PFSK-1 (cell line): ENCODE data around the gene ATP10A.

Experiments used
- FOXP2 ChIP-seq: optimal IDR thresholded peaks from 2 replicates; pipeline ENCODE3; 2011; ENCODE audit warnings: borderline replicate concordance, control low read depth, inconsistent platforms; ENCODE audit not compliant: insufficient read depth; ENCODE audit errors: extremely low read length, extremely low read depth
- POLR2AphosphoS5 ChIP-seq: IDR thresholded peaks from 2 replicates; pipeline ENCODE4 v1.6.1; 2012; ENCODE audit warnings: low read depth, mild to moderate bottlenecking, control low read depth, low read length, moderate library complexity
- SIN3A ChIP-seq: IDR thresholded peaks from 2 replicates; pipeline ENCODE4 v1.6.1; 2012; ENCODE audit warnings: mild to moderate bottlenecking, low read length, moderate library complexity, borderline replicate concordance; ENCODE audit not compliant: insufficient read depth
- TAF1 ChIP-seq: IDR thresholded peaks from 2 replicates; pipeline ENCODE4 v1.6.1; 2012; ENCODE audit warnings: low read length, control low read depth, borderline replicate concordance; ENCODE audit not compliant: insufficient read depth
- TF ChIP-seq, protein P1 (sequence below), 2 experiments: IDR thresholded peaks; 2 replicates each; pipeline versions ENCODE4 v1.6.1 to v1.8.0; 2011 to 2012; ENCODE audit warnings: low read depth in 2 of 2, low read length in 2 of 2, control low read depth in 1 of 2, inconsistent platforms in 1 of 2, mild to moderate bottlenecking in 1 of 2, moderate library complexity in 1 of 2; ENCODE audit not compliant: insufficient read depth in 1 of 2

The ATP10A gene

GRCh38 chr15:25884370-25884769 is 21.2 kb upstream of the ATP10A start:
- TF ChIP-seq FOXP2 = no peak
- no peak for TF ChIP-seq POLR2AphosphoS5
- TF ChIP-seq, protein P1, sequence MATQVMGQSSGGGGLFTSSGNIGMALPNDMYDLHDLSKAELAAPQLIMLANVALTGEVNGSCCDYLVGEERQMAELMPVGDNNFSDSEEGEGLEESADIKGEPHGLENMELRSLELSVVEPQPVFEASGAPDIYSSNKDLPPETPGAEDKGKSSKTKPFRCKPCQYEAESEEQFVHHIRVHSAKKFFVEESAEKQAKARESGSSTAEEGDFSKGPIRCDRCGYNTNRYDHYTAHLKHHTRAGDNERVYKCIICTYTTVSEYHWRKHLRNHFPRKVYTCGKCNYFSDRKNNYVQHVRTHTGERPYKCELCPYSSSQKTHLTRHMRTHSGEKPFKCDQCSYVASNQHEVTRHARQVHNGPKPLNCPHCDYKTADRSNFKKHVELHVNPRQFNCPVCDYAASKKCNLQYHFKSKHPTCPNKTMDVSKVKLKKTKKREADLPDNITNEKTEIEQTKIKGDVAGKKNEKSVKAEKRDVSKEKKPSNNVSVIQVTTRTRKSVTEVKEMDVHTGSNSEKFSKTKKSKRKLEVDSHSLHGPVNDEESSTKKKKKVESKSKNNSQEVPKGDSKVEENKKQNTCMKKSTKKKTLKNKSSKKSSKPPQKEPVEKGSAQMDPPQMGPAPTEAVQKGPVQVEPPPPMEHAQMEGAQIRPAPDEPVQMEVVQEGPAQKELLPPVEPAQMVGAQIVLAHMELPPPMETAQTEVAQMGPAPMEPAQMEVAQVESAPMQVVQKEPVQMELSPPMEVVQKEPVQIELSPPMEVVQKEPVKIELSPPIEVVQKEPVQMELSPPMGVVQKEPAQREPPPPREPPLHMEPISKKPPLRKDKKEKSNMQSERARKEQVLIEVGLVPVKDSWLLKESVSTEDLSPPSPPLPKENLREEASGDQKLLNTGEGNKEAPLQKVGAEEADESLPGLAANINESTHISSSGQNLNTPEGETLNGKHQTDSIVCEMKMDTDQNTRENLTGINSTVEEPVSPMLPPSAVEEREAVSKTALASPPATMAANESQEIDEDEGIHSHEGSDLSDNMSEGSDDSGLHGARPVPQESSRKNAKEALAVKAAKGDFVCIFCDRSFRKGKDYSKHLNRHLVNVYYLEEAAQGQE (IDR thresholded peaks at IDR 0.05; ENCODE audit: insufficient read depth in 1 of 2, low read depth in 2 of 2, low read length in 2 of 2) = no peak
- TF ChIP-seq SIN3A = no peak
- no peak for TF ChIP-seq TAF1

- no peak for TF ChIP-seq TAF1
- TF ChIP-seq SIN3A = no peak
- TF ChIP-seq FOXP2 = no peak
- TF ChIP-seq, protein P1 (IDR thresholded peaks at IDR 0.05; ENCODE audit: insufficient read depth in 1 of 2, low read depth in 2 of 2, low read length in 2 of 2) = no peak
- no peak for TF ChIP-seq POLR2AphosphoS5
Measured at GRCh38 chr15:25883463-25884259, 20.5 kb upstream of the ATP10A start.

GRCh38 chr15:25882466-25882865 is 19.3 kb upstream of the ATP10A start:
- no peak for TF ChIP-seq SIN3A
- no peak for TF ChIP-seq POLR2AphosphoS5
- no peak for TF ChIP-seq TAF1

DNA sequence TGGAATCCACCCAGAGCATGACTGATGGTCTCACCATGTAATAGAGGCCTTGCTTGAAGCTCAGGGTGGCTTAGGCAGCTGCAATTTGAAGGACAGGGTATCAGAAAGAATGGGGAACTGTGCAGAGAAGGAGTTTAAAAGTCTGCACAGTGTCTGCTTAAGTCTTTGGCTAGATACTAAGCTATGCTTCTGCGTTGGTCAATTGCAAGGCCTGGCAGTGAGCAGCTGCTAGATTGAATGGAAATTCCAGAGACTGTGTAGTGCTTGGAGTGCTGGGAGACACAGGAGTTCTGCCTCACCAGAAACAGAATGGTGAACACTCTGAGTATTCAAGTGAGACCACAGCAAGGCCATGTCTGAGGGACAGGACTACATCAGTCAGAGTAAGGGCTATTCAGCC is 17.3 kb upstream of the ATP10A start:
- no peak for TF ChIP-seq POLR2AphosphoS5
- TF ChIP-seq TAF1 = no peak
- TF ChIP-seq SIN3A = no peak
- no peak for TF ChIP-seq FOXP2
- TF ChIP-seq, protein P1 (IDR thresholded peaks at IDR 0.05; ENCODE audit: insufficient read depth in 1 of 2, low read depth in 2 of 2, low read length in 2 of 2) = no peak

- TF ChIP-seq POLR2AphosphoS5 = no peak
- no peak for TF ChIP-seq FOXP2
- TF ChIP-seq, protein P1 (IDR thresholded peaks at IDR 0.05; ENCODE audit: insufficient read depth in 1 of 2, low read depth in 2 of 2, low read length in 2 of 2) = no peak
Measured at GRCh38 chr15:25879438-25879837, 16.3 kb upstream of the ATP10A start.
